ENCODE results near the gene CYTH3. TPM values are rescaled to one million over a fixed set of nuclear protein-coding genes. Genes with fewer than 3 reads are reported as not detected.
"Not testable (repeated sequence)": the region's sequence is repeated elsewhere in the genome, so short reads cannot be mapped to it uniquely, and the experiment has no call there.

CYTH3 gene
- total RNA-seq, 2 donors from 2014 or later: 12.3 to 37.7 TPM

DNA sequence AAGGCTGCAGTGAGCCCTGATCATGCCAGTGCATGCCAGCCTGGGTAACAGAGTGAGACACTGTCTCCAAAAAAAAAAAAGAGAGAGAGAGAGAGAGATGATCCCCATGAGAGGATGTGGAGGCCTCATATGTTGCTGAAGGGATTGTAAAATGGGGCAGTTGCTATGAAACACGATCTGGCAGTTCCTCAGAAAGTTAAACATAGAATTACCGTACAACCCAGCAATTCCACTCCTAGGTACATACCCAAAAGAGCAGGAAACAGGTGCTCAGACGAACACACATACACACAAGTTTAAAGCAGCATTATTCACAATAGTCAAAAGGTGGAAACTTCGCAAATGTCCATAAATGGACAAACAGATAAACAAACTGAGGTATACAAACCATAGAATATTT is 27.4 kb upstream of the CYTH3 start:
- intact Hi-C loops (cut with DNase I): no loop called here
- 61% methylated on average over 4 of the region's 4 CpGs for WGBS

DNA sequence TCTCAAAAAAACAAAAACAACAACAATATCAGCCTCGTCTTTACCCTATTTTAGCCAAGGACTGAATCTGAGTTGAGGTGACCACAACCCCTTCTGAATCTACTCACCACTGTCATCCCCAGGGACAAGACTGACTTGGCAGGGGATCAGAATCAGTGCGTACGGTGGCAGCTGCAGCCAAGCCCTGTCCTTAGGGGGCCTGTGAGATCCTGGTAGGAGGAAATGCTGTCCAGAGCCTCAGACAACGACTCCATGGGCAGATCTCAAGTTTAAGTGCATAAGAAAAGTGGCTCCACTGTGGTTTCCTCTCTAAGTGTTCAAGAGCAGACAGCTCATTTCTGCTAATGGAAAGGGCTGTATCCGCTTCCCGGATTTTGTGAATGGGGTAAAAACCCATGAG is 22.4 kb upstream of the CYTH3 start:
- 76% methylated on average over 6 of the region's 6 CpGs for WGBS
- no peaks in the 10 kb centered on the region for H3K27me3 ChIP-seq (replicated peaks; ENCODE audit: insufficient read depth)
- H3K4me1 ChIP-seq (replicated peaks): no peaks in the 10 kb centered on the region
- H3K9me3 ChIP-seq: no peaks in the 10 kb centered on the region
- H3K27ac ChIP-seq: no peak overlapping the region
- no peaks in the 10 kb centered on the region for H3K36me3 ChIP-seq
- intact Hi-C loops (cut with DNase I): no loop called here
- DNase-seq (ENCODE audit: low spot score): no peak
- no peak overlapping the region for H3K4me3 ChIP-seq
- TF ChIP-seq, protein P1, sequence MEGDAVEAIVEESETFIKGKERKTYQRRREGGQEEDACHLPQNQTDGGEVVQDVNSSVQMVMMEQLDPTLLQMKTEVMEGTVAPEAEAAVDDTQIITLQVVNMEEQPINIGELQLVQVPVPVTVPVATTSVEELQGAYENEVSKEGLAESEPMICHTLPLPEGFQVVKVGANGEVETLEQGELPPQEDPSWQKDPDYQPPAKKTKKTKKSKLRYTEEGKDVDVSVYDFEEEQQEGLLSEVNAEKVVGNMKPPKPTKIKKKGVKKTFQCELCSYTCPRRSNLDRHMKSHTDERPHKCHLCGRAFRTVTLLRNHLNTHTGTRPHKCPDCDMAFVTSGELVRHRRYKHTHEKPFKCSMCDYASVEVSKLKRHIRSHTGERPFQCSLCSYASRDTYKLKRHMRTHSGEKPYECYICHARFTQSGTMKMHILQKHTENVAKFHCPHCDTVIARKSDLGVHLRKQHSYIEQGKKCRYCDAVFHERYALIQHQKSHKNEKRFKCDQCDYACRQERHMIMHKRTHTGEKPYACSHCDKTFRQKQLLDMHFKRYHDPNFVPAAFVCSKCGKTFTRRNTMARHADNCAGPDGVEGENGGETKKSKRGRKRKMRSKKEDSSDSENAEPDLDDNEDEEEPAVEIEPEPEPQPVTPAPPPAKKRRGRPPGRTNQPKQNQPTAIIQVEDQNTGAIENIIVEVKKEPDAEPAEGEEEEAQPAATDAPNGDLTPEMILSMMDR (IDR thresholded peaks at IDR 0.05): no peak
- TF ChIP-seq POLR2AphosphoS5 (IDR thresholded peaks at IDR 0.05) (no peak), POLR2A (IDR thresholded peaks at IDR 0.05) (no peak)

More for the DNA sequence above, 27.4 kb upstream of the CYTH3 start:
- no peaks in the 10 kb centered on the region for H3K27me3 ChIP-seq (replicated peaks; ENCODE audit: insufficient read depth)
- H3K27ac ChIP-seq: no peak overlapping the region
- H3K9me3 ChIP-seq: no peaks in the 10 kb centered on the region
- TF ChIP-seq, protein P1 (IDR thresholded peaks at IDR 0.05): no peak
- TF ChIP-seq POLR2AphosphoS5 (IDR thresholded peaks at IDR 0.05): no peak
- TF ChIP-seq POLR2A (IDR thresholded peaks at IDR 0.05): no peak
- H3K36me3 ChIP-seq: no peaks in the 10 kb centered on the region
- no peak for DNase-seq (ENCODE audit: low spot score)
- H3K4me3 ChIP-seq: no peak overlapping the region
- no peaks in the 10 kb centered on the region for H3K4me1 ChIP-seq (replicated peaks)

DNA sequence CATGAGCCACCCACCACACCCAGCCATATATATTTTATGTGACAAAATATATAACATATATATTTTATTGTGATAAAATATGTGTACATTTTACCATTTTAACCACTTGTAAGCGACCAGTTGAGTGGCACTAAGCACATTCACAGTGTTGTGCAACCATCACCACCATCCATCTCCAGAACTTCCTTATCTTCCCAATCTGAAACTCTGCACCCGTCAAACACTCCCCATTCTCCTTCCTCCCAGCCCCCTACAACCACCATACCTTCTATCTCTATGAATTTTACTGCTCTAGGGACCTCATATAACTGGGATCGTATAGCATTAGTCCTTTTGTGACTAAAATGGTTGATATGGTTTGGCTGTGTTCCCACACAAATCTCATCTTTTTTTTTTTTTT is 20.8 kb upstream of the CYTH3 start:
- DNase-seq (ENCODE audit: low spot score): no peak
- no peaks in the 10 kb centered on the region for H3K27me3 ChIP-seq (replicated peaks; ENCODE audit: insufficient read depth)
- H3K9me3 ChIP-seq: no peaks in the 10 kb centered on the region
- no peaks in the 10 kb centered on the region for H3K36me3 ChIP-seq
- 75% methylated on average over 3 of the region's 3 CpGs for WGBS
- no peak overlapping the region for H3K27ac ChIP-seq
- no peaks in the 10 kb centered on the region for H3K4me1 ChIP-seq (replicated peaks)
- H3K4me3 ChIP-seq: no peak overlapping the region
- intact Hi-C loops (cut with DNase I): no loop called here
- TF ChIP-seq, protein P1 (IDR thresholded peaks at IDR 0.05): no peak
- TF ChIP-seq POLR2A (IDR thresholded peaks at IDR 0.05): no peak
- no peak for TF ChIP-seq POLR2AphosphoS5 (IDR thresholded peaks at IDR 0.05)

DNA sequence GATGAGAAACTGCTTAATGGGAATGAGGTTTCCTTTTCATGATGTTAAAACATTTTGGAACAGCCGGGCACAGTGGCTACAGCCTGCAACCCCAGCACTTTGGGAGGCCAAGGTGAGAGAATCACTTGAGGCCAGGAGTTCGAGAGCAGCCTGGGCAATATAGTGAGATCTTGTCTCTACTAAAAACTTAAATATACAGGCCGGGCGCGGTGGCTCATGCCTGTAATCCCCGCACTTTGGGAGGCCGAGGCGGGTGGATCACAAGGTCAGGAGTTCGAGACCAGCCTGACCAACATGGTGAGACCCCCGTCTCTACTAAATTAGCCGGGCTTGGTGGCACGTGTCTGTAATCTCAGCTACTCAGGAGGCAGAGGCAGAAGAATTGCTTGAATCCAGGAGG is 19.5 kb upstream of the CYTH3 start:
- H3K27ac ChIP-seq; H3K27me3 ChIP-seq (replicated peaks; ENCODE audit: insufficient read depth); H3K4me3 ChIP-seq; H3K9me3 ChIP-seq; H3K4me1 ChIP-seq (replicated peaks); intact Hi-C loops (cut with DNase I); H3K36me3 ChIP-seq; DNase-seq (ENCODE audit: low spot score): not testable (repeated sequence)
- WGBS: 91% methylated on average over 12 of the region's 12 CpGs

DNA sequence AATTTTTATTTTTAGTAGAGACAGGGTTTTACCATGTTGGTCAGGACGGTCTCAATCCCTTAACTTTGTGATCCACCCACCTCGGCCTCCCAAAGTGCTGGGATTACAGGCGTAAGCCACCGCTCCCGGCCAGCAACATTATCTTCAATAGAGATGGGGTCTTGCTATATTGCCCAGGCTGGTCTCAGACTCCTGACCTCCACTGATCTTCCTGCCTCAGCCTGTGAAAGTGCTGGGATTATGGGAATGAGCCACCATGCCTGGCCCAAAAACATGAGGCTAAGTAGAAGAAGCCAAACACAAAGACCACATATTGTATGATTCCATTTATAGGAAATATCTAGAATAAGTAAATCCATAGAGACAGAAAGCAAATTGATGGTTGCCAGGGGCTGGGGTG is 19.1 kb upstream of the CYTH3 start:
- no peaks in the 10 kb centered on the region for H3K9me3 ChIP-seq
- intact Hi-C loops (cut with DNase I): no loop called here
- no peak overlapping the region for H3K27ac ChIP-seq
- H3K36me3 ChIP-seq: no peaks in the 10 kb centered on the region
- H3K4me3 ChIP-seq: no peak overlapping the region
- no peaks in the 10 kb centered on the region for H3K27me3 ChIP-seq (replicated peaks; ENCODE audit: insufficient read depth)
- no peak for DNase-seq (ENCODE audit: low spot score)
- 93% methylated on average over 5 of the region's 5 CpGs for WGBS
- TF ChIP-seq, protein P1 (IDR thresholded peaks at IDR 0.05): no peak
- TF ChIP-seq POLR2AphosphoS5 (IDR thresholded peaks at IDR 0.05): no peak
- no peak for TF ChIP-seq POLR2A (IDR thresholded peaks at IDR 0.05)
- no peaks in the 10 kb centered on the region for H3K4me1 ChIP-seq (replicated peaks)

Measured in prostate gland (tissue), 2 donors.